Kidney epithelial cell (primary cell): ENCODE results near the gene C5orf34. TPM values are rescaled to one million over a fixed set of nuclear protein-coding genes. Genes with fewer than 3 reads are reported as not detected.

Experiments
- DNase-seq: peaks from one replicate; pipeline ENCODE4 v3.0.0-alpha.2; 2010; ENCODE audit warnings: low read depth
- H3K27me3 ChIP-seq: 2 replicates; pipeline ENCODE4 v1.6.0; 2011; ENCODE audit warnings: low read length; ENCODE audit not compliant: control insufficient read depth, insufficient read depth
- H3K36me3 ChIP-seq: 2 replicates; pipeline ENCODE4 v1.5.1; 2011; ENCODE audit warnings: low read length; ENCODE audit not compliant: control insufficient read depth, insufficient read depth
- H3K4me3 ChIP-seq: 2 replicates; pipeline ENCODE4 v1.5.1; 2011; ENCODE audit warnings: low read depth, mild to moderate bottlenecking, control low read depth, low read length
- CTCF ChIP-seq: IDR thresholded peaks from 2 replicates; pipeline ENCODE4 v1.5.1; 2011; ENCODE audit warnings: mild to moderate bottlenecking, moderate library complexity, low read length, control low read depth, inconsistent platforms; ENCODE audit not compliant: insufficient read depth, poor library complexity, severe bottlenecking
- total RNA-seq: library from RNA; depleted of rRNA; stranded (reverse); fragments of >200 nt; gene quantifications from 2 replicates; pipeline ENCODE4 v1.2.3, GENCODE V29; 2015

Gene C5orf34
- total RNA-seq, 1 donor from 2014 or later = 0.38 TPM

DNA sequence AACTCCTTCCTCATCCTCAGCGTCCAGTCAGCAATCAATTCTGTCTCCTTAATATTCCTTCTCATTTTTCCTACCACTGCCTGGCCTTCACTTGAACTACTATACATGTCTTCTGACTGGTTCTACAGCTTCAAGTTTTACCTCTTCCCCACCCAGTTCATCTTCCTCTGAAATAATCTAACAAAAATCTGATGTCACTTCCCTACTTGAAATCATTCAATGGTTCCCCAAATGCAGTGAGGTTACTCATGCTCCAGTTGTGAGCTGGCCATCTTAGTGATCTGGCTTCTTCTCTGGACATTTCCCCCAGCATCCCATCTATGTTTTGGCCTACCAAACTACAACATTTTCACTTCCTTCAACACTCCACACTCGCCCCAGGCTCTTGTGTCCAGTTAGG is 16.4 kb downstream of the C5orf34 start:
- Histone ChIP-seq H3K36me3 (no peaks in the 10 kb centered on the region), H3K4me3 (no peak overlapping the region), H3K27me3 (no peaks in the 10 kb centered on the region)
- no peak for DNase-seq
- TF ChIP-seq CTCF = no peak

GRCh38 chr5:43497311-43498104 is 17.4 kb downstream of the C5orf34 start:
- Histone ChIP-seq H3K4me3 (no peak overlapping the region), H3K36me3 (no peaks in the 10 kb centered on the region), H3K27me3 (no peaks in the 10 kb centered on the region)
- TF ChIP-seq CTCF = no peak
- no peak for DNase-seq

DNA sequence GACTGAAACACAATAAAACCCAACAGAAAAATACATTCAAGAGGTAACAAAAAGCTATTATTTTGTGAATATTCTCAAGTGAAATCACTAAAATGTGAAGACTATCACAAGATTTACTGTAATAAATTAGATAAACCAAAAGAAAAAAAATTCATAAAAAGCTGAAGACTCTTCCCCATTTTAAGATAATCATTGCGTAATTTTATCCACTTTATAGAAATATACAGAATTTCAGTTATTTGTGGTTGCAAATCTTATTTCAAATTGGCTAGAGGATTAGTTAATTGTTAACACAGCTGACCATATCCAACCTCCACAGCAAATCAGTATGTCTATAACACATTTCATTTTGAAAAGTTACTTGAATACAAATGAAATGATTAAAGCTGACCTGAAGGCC is 23.6 kb downstream of the C5orf34 start:
- no peak for TF ChIP-seq CTCF
- H3K27me3 ChIP-seq = no peaks in the 10 kb centered on the region
- no peak overlapping the region for H3K4me3 ChIP-seq
- no peaks in the 10 kb centered on the region for H3K36me3 ChIP-seq
- no peak for DNase-seq

- TF ChIP-seq CTCF = no peak
These were observed 28.6 kb downstream of the C5orf34 start for GRCh38 chr5:43486353-43486752.

GRCh38 chr5:43485406-43485805 is 29.5 kb downstream of the C5orf34 start:
- no peak for DNase-seq
- H3K27me3 ChIP-seq = no peaks in the 10 kb centered on the region

More at GRCh38 chr5:43486353-43486752, 28.6 kb downstream of the C5orf34 start:
- Histone ChIP-seq H3K27me3 (no peaks in the 10 kb centered on the region), H3K4me3 (no peak overlapping the region), H3K36me3 (no peaks in the 10 kb centered on the region)
- no peak for DNase-seq

More at GRCh38 chr5:43485406-43485805, 29.5 kb downstream of the C5orf34 start:
- Histone ChIP-seq H3K4me3 (no peak overlapping the region), H3K36me3 (no peaks in the 10 kb centered on the region)
- no peak for TF ChIP-seq CTCF
